Kidney epithelial cell (primary cell): ENCODE results near the gene AHCYL1. TPM values are rescaled to one million over a fixed set of nuclear protein-coding genes. Genes with fewer than 3 reads are reported as not detected.

Experiments used
- DNase-seq: peaks from one replicate; pipeline ENCODE4 v3.0.0-alpha.2; 2010; ENCODE audit warnings: low read depth
- H3K27me3 ChIP-seq: 2 replicates; pipeline ENCODE4 v1.6.0; 2011; ENCODE audit warnings: low read length; ENCODE audit not compliant: control insufficient read depth, insufficient read depth
- H3K36me3 ChIP-seq: 2 replicates; pipeline ENCODE4 v1.5.1; 2011; ENCODE audit warnings: low read length; ENCODE audit not compliant: control insufficient read depth, insufficient read depth
- H3K4me3 ChIP-seq: 2 replicates; pipeline ENCODE4 v1.5.1; 2011; ENCODE audit warnings: low read depth, mild to moderate bottlenecking, control low read depth, low read length
- CTCF ChIP-seq: IDR thresholded peaks from 2 replicates; pipeline ENCODE4 v1.5.1; 2011; ENCODE audit warnings: mild to moderate bottlenecking, moderate library complexity, low read length, control low read depth, inconsistent platforms; ENCODE audit not compliant: insufficient read depth, poor library complexity, severe bottlenecking
- total RNA-seq: library from RNA; depleted of rRNA; stranded (reverse); fragments of >200 nt; gene quantifications from 2 replicates; pipeline ENCODE4 v1.2.3, GENCODE V29; 2015

The AHCYL1 gene
- total RNA-seq, 1 donor from 2014 or later, result 40.1 TPM

DNA sequence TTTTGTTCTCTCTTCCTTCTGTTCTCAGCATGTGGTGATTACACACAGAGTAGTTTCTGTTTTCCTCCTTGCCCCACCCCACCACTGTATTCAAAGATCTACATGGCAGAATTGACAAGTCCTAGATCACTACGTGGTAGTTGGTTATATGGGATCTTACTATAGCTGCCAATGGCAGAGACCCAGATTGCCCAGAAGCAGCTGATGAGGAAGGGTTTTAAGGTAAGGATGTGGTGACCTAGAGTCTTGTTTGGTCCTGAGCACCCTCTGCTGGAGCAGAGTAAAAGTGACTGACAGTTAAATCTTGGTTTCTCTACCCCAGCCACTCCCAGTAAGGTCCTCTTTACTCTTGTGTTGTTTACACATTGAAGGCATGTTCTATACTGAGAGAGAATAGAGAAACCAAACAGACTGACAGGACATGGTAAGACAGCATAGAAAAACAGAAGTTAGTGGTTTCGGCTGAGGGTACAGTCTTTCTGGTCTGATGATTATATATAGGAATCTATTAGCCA is 27.0 kb downstream of the AHCYL1 start:
- H3K36me3 ChIP-seq, result no peaks in the 10 kb centered on the region
- DNase-seq, result no peak

DNA sequence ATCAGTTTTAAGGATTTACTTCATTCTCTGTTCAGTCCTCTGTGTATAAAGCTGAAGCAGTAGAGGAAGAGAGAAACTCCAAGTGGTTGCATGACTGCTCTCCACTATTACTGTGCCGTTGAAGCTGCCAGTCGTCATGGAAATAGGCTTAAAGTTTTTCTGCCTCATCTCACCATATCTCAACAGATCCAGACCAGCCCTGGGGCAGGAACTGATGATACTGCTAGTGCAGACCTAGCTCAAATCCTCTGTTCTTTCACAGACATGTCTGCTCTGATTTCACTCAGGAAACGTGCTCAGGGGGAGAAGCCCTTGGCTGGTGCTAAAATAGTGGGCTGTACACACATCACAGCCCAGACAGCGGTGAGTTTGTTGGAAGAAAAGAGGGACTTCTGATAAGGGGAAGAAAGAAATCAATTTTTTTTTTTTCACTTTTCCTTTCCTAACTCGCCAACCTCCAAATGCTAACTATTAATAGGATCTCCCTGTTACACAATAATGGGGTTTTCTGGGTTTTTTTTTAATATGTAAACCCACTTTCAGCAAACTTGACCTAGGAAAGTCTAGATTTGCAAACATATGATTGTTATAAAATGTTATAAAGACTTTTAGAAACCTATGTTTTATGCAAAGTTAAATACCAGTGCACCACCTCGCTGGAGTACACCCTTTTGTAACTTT is 27.7 kb downstream of the AHCYL1 start:
- DNase-seq, result no peak
- H3K36me3 ChIP-seq, result peaks cover 2% of the 10 kb centered on the region
- H3K4me3 ChIP-seq, result no peak overlapping the region
- H3K27me3 ChIP-seq, result no peaks in the 10 kb centered on the region
- TF ChIP-seq CTCF, result no peak

More for the DNA sequence above, 27.0 kb downstream of the AHCYL1 start:
- peak; percentile 62 for TF ChIP-seq CTCF
- no peak overlapping the region for H3K4me3 ChIP-seq
- no peaks in the 10 kb centered on the region for H3K27me3 ChIP-seq

DNA sequence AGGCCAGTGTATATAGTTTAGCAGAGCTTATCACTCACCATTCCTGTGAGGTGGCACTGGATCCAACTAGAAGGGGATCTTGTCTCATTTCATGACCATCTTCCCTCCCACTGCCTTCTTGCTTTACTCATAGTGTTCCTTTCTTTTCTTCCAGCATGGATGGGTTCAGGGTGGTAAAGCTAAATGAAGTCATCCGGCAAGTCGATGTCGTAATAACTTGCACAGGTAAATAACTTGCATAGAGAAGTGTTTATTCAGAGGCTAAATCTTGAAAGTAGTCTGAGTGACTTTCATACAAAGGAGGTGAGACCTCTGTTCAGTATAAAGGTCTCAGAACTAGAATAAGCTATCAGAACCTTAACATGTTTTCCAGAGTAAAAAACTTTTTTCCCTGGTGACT is 33.2 kb downstream of the AHCYL1 start:
- TF ChIP-seq CTCF, result no peak
- DNase-seq, result no peak
- no peak overlapping the region for H3K4me3 ChIP-seq
- peaks cover 2% of the 10 kb centered on the region for H3K36me3 ChIP-seq
- H3K27me3 ChIP-seq, result no peaks in the 10 kb centered on the region

GRCh38 chr1:110018396-110018795 is 33.8 kb downstream of the AHCYL1 start:
- no peak for TF ChIP-seq CTCF
- Histone ChIP-seq H3K4me3 (no peak overlapping the region), H3K36me3 (peaks cover 2% of the 10 kb centered on the region), H3K27me3 (no peaks in the 10 kb centered on the region)
- DNase-seq, result no peak

DNA sequence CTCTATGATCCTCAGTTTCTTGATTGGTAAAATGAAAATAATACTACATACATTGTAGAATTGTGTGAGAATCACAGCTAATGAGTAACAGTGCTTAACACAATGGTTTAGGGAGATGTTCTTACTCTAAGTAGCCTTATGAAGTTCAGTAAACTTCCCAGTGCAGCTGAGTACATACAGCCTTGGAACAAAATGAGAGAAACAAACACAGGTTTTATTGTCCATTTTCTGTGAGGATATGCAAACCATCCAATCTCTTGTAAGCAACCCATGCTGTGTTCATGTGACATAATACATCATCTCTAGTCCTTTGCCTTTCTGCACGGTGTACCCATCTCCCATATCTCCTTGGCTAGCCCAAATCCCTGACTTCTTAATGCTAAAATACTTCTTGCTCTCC is 35.2 kb downstream of the AHCYL1 start:
- DNase-seq, result no peak
- Histone ChIP-seq H3K4me3 (no peak overlapping the region), H3K27me3 (no peaks in the 10 kb centered on the region), H3K36me3 (peaks cover 2% of the 10 kb centered on the region)
- no peak for TF ChIP-seq CTCF

DNA sequence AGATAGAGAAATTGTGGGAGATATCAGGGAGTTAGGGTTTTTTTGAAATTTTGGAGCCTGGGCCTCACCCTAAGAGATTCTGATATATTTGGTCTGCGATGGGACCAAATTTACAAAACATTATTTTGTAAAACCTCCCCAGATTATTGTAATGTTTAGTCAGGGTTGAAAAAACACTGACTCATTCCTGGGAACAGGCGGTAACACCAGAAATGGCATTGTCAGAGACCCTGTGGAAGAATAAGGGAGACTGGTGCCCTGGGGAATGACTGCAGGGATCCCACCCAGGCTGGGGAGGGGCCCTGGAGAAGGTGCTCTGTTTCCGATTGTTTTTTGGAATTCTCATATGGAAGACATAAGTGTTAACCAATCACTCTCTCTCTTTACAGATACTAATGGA is 36.7 kb downstream of the AHCYL1 start:
- no peak for TF ChIP-seq CTCF
- Histone ChIP-seq H3K27me3 (no peaks in the 10 kb centered on the region), H3K4me3 (no peak overlapping the region), H3K36me3 (peaks cover 2% of the 10 kb centered on the region)
- DNase-seq, result no peak
